HG02610 (cell line): ENCODE data around the gene HOXC11.

ENCODE experiments used
- ATAC-seq: cut with Tn5 transposase; IDR thresholded peaks from one replicate; pipeline ENCODE4 v1.9.1; 2021; ENCODE audit warnings: mild to moderate bottlenecking, moderate library complexity; ENCODE audit not compliant: unreplicated experiment

HOXC11 gene

GRCh38 chr12:53996240-53997203, 23.6 kb downstream of the HOXC11 start:
- ATAC-seq, result no peak

- no peak for ATAC-seq
Observed at GRCh38 chr12:53997204-53998109, 24.5 kb downstream of the HOXC11 start.

GRCh38 chr12:53998110-53998899, 25.4 kb downstream of the HOXC11 start:
- no peak for ATAC-seq

- no peak for ATAC-seq
Observed at GRCh38 chr12:53998900-53999236, 25.9 kb downstream of the HOXC11 start.

- no peak for ATAC-seq
Observed at GRCh38 chr12:53999559-54000115, 26.7 kb downstream of the HOXC11 start.

GRCh38 chr12:54000116-54001114, 27.5 kb downstream of the HOXC11 start, which contains the start of gene HOXC9:
Gene HOXC9 (plus strand): TSS chr12:54000161. CDS start chr12:54000189, 28 bp downstream.
- ATAC-seq, result no peak

GRCh38 chr12:54001283-54002187, 28.6 kb downstream of the HOXC11 start:
- ATAC-seq, result no peak

- ATAC-seq, result no peak
Observed at GRCh38 chr12:54002278-54002914, 29.5 kb downstream of the HOXC11 start.

- ATAC-seq, result no peak
Observed at GRCh38 chr12:54002915-54003389, 30.0 kb downstream of the HOXC11 start.

- no peak for ATAC-seq
Observed at GRCh38 chr12:54003625-54004024, 30.7 kb downstream of the HOXC11 start.

- no peak for ATAC-seq
Observed at GRCh38 chr12:54004063-54004840, 31.3 kb downstream of the HOXC11 start.

- no peak for ATAC-seq
Observed at GRCh38 chr12:54004841-54005530, 32.1 kb downstream of the HOXC11 start.

GRCh38 chr12:54005531-54005852, 32.6 kb downstream of the HOXC11 start:
- ATAC-seq, result no peak

- no peak for ATAC-seq
Observed at GRCh38 chr12:54005853-54006558, 33.1 kb downstream of the HOXC11 start.

GRCh38 chr12:54006559-54007220, 33.8 kb downstream of the HOXC11 start:
- no peak for ATAC-seq
